Stimulated activated CD8-positive, alpha-beta memory T cell treated with anti-CD3 and anti-CD28 coated beads, Interleukin-4, amount 100 ng/mL, for 1 hour (primary cell): ENCODE results near the gene AGBL1.

ENCODE experiments used
- DNase-seq, 2 donors: peaks; one replicate each; pipeline ENCODE4 v3.0.0-alpha.2; 2020; ENCODE audit warnings: low read depth in 2 of 2, low spot score in 1 of 2

The AGBL1 gene

GRCh38 chr15:86235667-86236066 is 156.0 kb downstream of the AGBL1 start:
- no peak for DNase-seq

GRCh38 chr15:86236356-86237110 is 156.9 kb downstream of the AGBL1 start:
- DNase-seq: no peak

GRCh38 chr15:86237111-86237500 is 157.4 kb downstream of the AGBL1 start:
- no peak for DNase-seq

GRCh38 chr15:86247249-86247955 is 167.7 kb downstream of the AGBL1 start:
- DNase-seq: no peak

- DNase-seq: no peak
Observed at GRCh38 chr15:86255247-86255646, 175.6 kb downstream of the AGBL1 start.

GRCh38 chr15:86256628-86257027 is 177.0 kb downstream of the AGBL1 start:
- no peak for DNase-seq

GRCh38 chr15:86259589-86259988 is 179.9 kb downstream of the AGBL1 start:
- DNase-seq: no peak

GRCh38 chr15:86263230-86263629 is 183.6 kb downstream of the AGBL1 start:
- no peak for DNase-seq

GRCh38 chr15:86266896-86267484 is 187.3 kb downstream of the AGBL1 start:
- no peak for DNase-seq

GRCh38 chr15:86267892-86268291 is 188.2 kb downstream of the AGBL1 start:
- DNase-seq: no peak

GRCh38 chr15:86268558-86268957 is 188.9 kb downstream of the AGBL1 start:
- DNase-seq: no peak

- no peak for DNase-seq
Observed at GRCh38 chr15:86273309-86273708, 193.6 kb downstream of the AGBL1 start.

- DNase-seq: no peak
Observed at GRCh38 chr15:86275361-86275760, 195.7 kb downstream of the AGBL1 start.

GRCh38 chr15:86278586-86278985 is 198.9 kb downstream of the AGBL1 start:
- no peak for DNase-seq

GRCh38 chr15:86284635-86285034 is 205.0 kb downstream of the AGBL1 start:
- DNase-seq: no peak

- DNase-seq: no peak
Observed at GRCh38 chr15:86295511-86295910, 215.8 kb downstream of the AGBL1 start.

GRCh38 chr15:86296769-86297168 is 217.1 kb downstream of the AGBL1 start:
- DNase-seq: no peak

GRCh38 chr15:86300390-86301125 is 220.9 kb downstream of the AGBL1 start:
- DNase-seq: no peak

- no peak for DNase-seq
Observed at GRCh38 chr15:86311568-86312280, 232.1 kb downstream of the AGBL1 start.

- DNase-seq: no peak
Observed at GRCh38 chr15:86312486-86312885, 232.8 kb downstream of the AGBL1 start.

GRCh38 chr15:86316216-86316615 is 236.5 kb downstream of the AGBL1 start:
- no peak for DNase-seq
